GM18861 (cell line): ENCODE measurements around the gene DENND1A.
"Not testable (repeated sequence)": the region's sequence is repeated elsewhere in the genome, so short reads cannot be mapped to it uniquely, and the experiment has no call there.

Experiments used
- ATAC-seq: cut with Tn5 transposase; IDR thresholded peaks from one replicate; pipeline ENCODE4 v1.9.1; 2021; ENCODE audit not compliant: unreplicated experiment

DENND1A gene

DNA sequence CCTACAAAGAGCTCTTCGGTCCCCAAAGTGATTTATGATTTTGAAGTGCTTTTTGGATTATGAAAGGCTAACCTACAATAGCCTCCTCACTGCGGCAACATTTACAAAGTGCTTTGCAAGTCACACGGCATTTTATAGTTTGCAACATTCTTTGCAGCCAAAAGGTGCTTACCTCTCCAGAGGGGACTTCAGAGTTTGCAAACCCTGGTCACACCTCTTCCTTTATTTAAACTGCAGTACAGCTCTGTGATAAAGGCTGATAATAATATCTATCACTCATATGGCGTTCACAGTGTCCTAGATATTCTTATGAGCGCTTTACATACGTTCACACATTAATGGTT lies 594.0 kb downstream of the DENND1A start:
- ATAC-seq, result no peak

DNA sequence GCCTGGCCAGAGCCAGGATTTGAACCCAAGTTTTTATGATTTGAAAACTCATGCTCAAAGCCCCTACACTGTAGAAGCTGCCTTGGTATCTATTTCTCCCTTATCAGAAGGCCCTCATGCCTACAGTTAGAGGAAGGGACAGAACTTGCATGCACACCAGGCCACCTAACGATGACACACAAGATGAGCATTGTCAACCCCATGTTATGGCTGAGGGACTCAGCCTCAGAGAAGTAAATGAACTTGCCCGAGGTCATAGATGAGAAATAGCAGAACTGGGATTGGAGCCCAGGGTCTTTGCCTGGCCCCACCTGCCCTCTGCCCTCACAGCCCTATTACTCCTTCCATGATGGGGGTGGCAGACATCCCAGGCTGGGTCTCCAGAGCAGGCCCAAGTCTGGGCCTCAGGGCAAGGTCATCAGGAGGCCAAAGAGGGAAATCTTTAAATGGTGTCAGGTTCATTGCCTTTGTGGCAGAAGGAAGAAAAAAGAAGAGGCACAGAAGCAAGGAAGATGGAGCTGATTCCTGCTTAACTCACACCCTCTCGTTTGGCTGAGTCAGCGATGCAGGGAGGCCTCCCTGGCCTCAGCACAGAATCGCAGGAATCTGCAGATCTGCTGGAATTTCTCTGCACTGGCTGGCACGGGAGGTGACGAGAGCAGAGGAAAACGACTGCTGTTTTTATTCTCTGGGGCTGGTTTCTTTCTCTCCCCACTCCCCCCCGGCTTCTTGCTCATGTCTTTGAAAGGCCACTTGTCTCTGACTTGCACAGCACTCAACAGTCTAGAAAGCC lies 594.5 kb downstream of the DENND1A start:
- no peak for ATAC-seq

- ATAC-seq, result no peak
These were observed 595.3 kb downstream of the DENND1A start for GRCh38 chr9:123334639-123335038.

GRCh38 chr9:123333058-123333669 lies 596.8 kb downstream of the DENND1A start:
- ATAC-seq, result not testable (repeated sequence)

- no peak for ATAC-seq
These were observed 598.4 kb downstream of the DENND1A start for GRCh38 chr9:123331346-123332060.
